ENCODE data around the gene NDUFS6.

Gene NDUFS6

GRCh38 chr5:1851290-1851934 is 50.2 kb downstream of the NDUFS6 start:
- Histone ChIP-seq H3K36me3 (ENCODE audit: control insufficient read depth in 2 of 2, insufficient read depth in 1 of 2, low read length in 2 of 2) (no peaks in the 10 kb centered on the region), H3K9me3 (ENCODE audit: control insufficient read depth, insufficient read depth, low read depth, low read length) (no peaks in the 10 kb centered on the region), H3K27ac (ENCODE audit: extremely low read depth, low read depth, low read length) (no peak overlapping the region), H3K4me3 (ENCODE audit: low read depth, low read length) (no peak overlapping the region), H3K4me1 (ENCODE audit: control insufficient read depth, insufficient read depth, low read length) (no peaks in the 10 kb centered on the region)
- ChIA-PET CTCF (interaction anchor here (0.7 kb wide), 1 partner anchor 507 kb away, joined by 3 read pairs; no protein-coding TSS in a partner anchor), POLR2A (no interaction called here)
- TF ChIP-seq ZSCAN18 (tag by site-specific recombination; IDR thresholded peaks at IDR 0.05) (no peak), HIC1 (tag by site-specific recombination; IDR thresholded peaks at IDR 0.05) (no peak), ZNF692 (tag by site-specific recombination; IDR thresholded peaks at IDR 0.05) (no peak), ZNF639 (tag by site-specific recombination; IDR thresholded peaks at IDR 0.05) (no peak)

- no peaks in the 10 kb centered on the region for H3K36me3 ChIP-seq (ENCODE audit: control insufficient read depth in 2 of 2, insufficient read depth in 1 of 2, low read length in 2 of 2)
- TF ChIP-seq ZNF488 (tag by site-specific recombination; IDR thresholded peaks at IDR 0.05) (no peak), KLF9 (tag by site-specific recombination; IDR thresholded peaks at IDR 0.05; ENCODE audit: low read depth) (no peak), SP3 (tag by site-specific recombination; IDR thresholded peaks at IDR 0.05) (no peak), ZNF654 (tag by site-specific recombination; IDR thresholded peaks at IDR 0.05; ENCODE audit: low read depth) (no peak), ZNF10 (tag by site-specific recombination; IDR thresholded peaks at IDR 0.05) (no peak), ZNF596 (tag by site-specific recombination; IDR thresholded peaks at IDR 0.05) (no peak), BCL11B (tag by site-specific recombination; IDR thresholded peaks at IDR 0.05; ENCODE audit: low read depth) (no peak), ZBTB8A (tag by site-specific recombination; IDR thresholded peaks at IDR 0.05) (no peak), ZNF560 (tag by site-specific recombination; IDR thresholded peaks at IDR 0.05; ENCODE audit: borderline replicate concordance) (no peak), ZNF398 (tag by site-specific recombination; IDR thresholded peaks at IDR 0.05) (no peak), ZNF266 (tag by site-specific recombination; IDR thresholded peaks at IDR 0.05; ENCODE audit: low read depth) (no peak), ZNF670 (tag by site-specific recombination; IDR thresholded peaks at IDR 0.05; ENCODE audit: low read depth) (no peak), ZNF248 (tag by site-specific recombination; IDR thresholded peaks at IDR 0.05) (no peak), ZNF23 (tag by site-specific recombination; IDR thresholded peaks at IDR 0.05; ENCODE audit: borderline replicate concordance) (no peak), ZNF626 (tag by site-specific recombination; IDR thresholded peaks at IDR 0.05) (no peak), YY2 (tag by site-specific recombination; IDR thresholded peaks at IDR 0.05) (no peak), FEZF1 (tag by site-specific recombination; IDR thresholded peaks at IDR 0.05) (no peak), ZNF621 (tag by site-specific recombination; IDR thresholded peaks at IDR 0.05) (no peak)
- POLR2A ChIA-PET = no interaction called here
- no peaks in the 10 kb centered on the region for H3K9me3 ChIP-seq (ENCODE audit: control insufficient read depth, insufficient read depth, low read depth, low read length)
- H3K27ac ChIP-seq (ENCODE audit: extremely low read depth, low read depth, low read length) = no peak overlapping the region
- H3K4me3 ChIP-seq (ENCODE audit: low read depth, low read length) = no peak overlapping the region
- no peaks in the 10 kb centered on the region for H3K4me1 ChIP-seq (ENCODE audit: control insufficient read depth, insufficient read depth, low read length)
- CTCF ChIA-PET = no interaction called here
Measured at GRCh38 chr5:1852324-1852947, 51.2 kb downstream of the NDUFS6 start.
